ENCODE data around the gene SUB1.
"Not testable (repeated sequence)": the region's sequence is repeated elsewhere in the genome, so short reads cannot be mapped to it uniquely, and the experiment has no call there.

The SUB1 gene

GRCh38 chr5:32585446-32586275 is at the start of gene SUB1:
SUB1 (plus strand) TSS chr5:32585557; CDS start chr5:32588513, 2,956 bp downstream.
- Histone ChIP-seq H3K36me3 (ENCODE audit: control insufficient read depth in 2 of 2, insufficient read depth in 2 of 2, low read length in 2 of 2) (peaks cover 0 to 5% of the 10 kb centered on the region in 2 donors), H3K4me1 (ENCODE audit: control insufficient read depth, insufficient read depth, low read length) (peaks cover 6% of the 10 kb centered on the region), H3K27ac (ENCODE audit: low read length) (peak within 1 kb of the TSS; percentile 98), H3K27me3 (ENCODE audit: control insufficient read depth in 1 of 2, insufficient read depth in 2 of 2, low read length in 2 of 2) (no peaks in the 10 kb centered on the region), H3K9me3 (ENCODE audit: control insufficient read depth in 2 of 2, low read length in 2 of 2) (peaks cover 0 to 3% of the 10 kb centered on the region in 2 donors), H3K9ac (ENCODE audit: low read length in 2 of 2) (peak within 1 kb of the TSS; percentile 84 to 97), H3K4me3 (ENCODE audit: low read length in 2 of 2) (peak within 1 kb of the TSS; percentile 86 to 89)

- no peak overlapping the region for H3K27ac ChIP-seq (ENCODE audit: low read length)
- H3K36me3 ChIP-seq (ENCODE audit: control insufficient read depth in 2 of 2, insufficient read depth in 2 of 2, low read length in 2 of 2) = no peaks in the 10 kb centered on the region
These were observed 49.1 kb upstream of the SUB1 start for GRCh38 chr5:32536246-32536645.

GRCh38 chr5:32537437-32538029 is 47.8 kb upstream of the SUB1 start:
- H3K9me3 ChIP-seq (ENCODE audit: control insufficient read depth in 2 of 2, low read length in 2 of 2); H3K36me3 ChIP-seq (ENCODE audit: control insufficient read depth in 2 of 2, insufficient read depth in 2 of 2, low read length in 2 of 2); H3K9ac ChIP-seq (ENCODE audit: low read length in 2 of 2); H3K4me1 ChIP-seq (ENCODE audit: control insufficient read depth, insufficient read depth, low read length); H3K27me3 ChIP-seq (ENCODE audit: control insufficient read depth in 1 of 2, insufficient read depth in 2 of 2, low read length in 2 of 2); H3K27ac ChIP-seq (ENCODE audit: low read length); H3K4me3 ChIP-seq (ENCODE audit: low read length in 2 of 2): not testable (repeated sequence)

More at GRCh38 chr5:32536246-32536645, 49.1 kb upstream of the SUB1 start:
- H3K27me3 ChIP-seq (ENCODE audit: control insufficient read depth in 1 of 2, insufficient read depth in 2 of 2, low read length in 2 of 2) = no peaks in the 10 kb centered on the region
- H3K4me1 ChIP-seq (ENCODE audit: control insufficient read depth, insufficient read depth, low read length) = peaks cover 2% of the 10 kb centered on the region
- no peak overlapping the region for H3K9ac ChIP-seq (ENCODE audit: low read length in 2 of 2)
- H3K9me3 ChIP-seq (ENCODE audit: control insufficient read depth in 2 of 2, low read length in 2 of 2) = no peaks in the 10 kb centered on the region
- H3K4me3 ChIP-seq (ENCODE audit: low read length in 2 of 2) = no peak overlapping the region

- Histone ChIP-seq H3K27me3 (ENCODE audit: control insufficient read depth in 1 of 2, insufficient read depth in 2 of 2, low read length in 2 of 2) (no peaks in the 10 kb centered on the region), H3K4me1 (ENCODE audit: control insufficient read depth, insufficient read depth, low read length) (no peaks in the 10 kb centered on the region), H3K9ac (ENCODE audit: low read length in 2 of 2) (no peak overlapping the region), H3K36me3 (ENCODE audit: control insufficient read depth in 2 of 2, insufficient read depth in 2 of 2, low read length in 2 of 2) (no peaks in the 10 kb centered on the region), H3K4me3 (ENCODE audit: low read length in 2 of 2) (no peak overlapping the region), H3K9me3 (ENCODE audit: control insufficient read depth in 2 of 2, low read length in 2 of 2) (no peaks in the 10 kb centered on the region), H3K27ac (ENCODE audit: low read length) (no peak overlapping the region)
These were observed 47.3 kb upstream of the SUB1 start for GRCh38 chr5:32538031-32538547.

GRCh38 chr5:32539981-32540845 is 45.1 kb upstream of the SUB1 start:
- no peaks in the 10 kb centered on the region for H3K36me3 ChIP-seq (ENCODE audit: control insufficient read depth in 2 of 2, insufficient read depth in 2 of 2, low read length in 2 of 2)
- no peak overlapping the region for H3K27ac ChIP-seq (ENCODE audit: low read length)
- H3K9ac ChIP-seq (ENCODE audit: low read length in 2 of 2) = no peak overlapping the region
- H3K9me3 ChIP-seq (ENCODE audit: control insufficient read depth in 2 of 2, low read length in 2 of 2) = no peaks in the 10 kb centered on the region
- no peaks in the 10 kb centered on the region for H3K27me3 ChIP-seq (ENCODE audit: control insufficient read depth in 1 of 2, insufficient read depth in 2 of 2, low read length in 2 of 2)
- H3K4me3 ChIP-seq (ENCODE audit: low read length in 2 of 2) = no peak overlapping the region
- H3K4me1 ChIP-seq (ENCODE audit: control insufficient read depth, insufficient read depth, low read length) = no peaks in the 10 kb centered on the region

GRCh38 chr5:32541241-32541640 is 44.1 kb upstream of the SUB1 start:
- Histone ChIP-seq H3K36me3 (ENCODE audit: control insufficient read depth in 2 of 2, insufficient read depth in 2 of 2, low read length in 2 of 2) (no peaks in the 10 kb centered on the region), H3K4me3 (ENCODE audit: low read length in 2 of 2) (no peak overlapping the region), H3K4me1 (ENCODE audit: control insufficient read depth, insufficient read depth, low read length) (no peaks in the 10 kb centered on the region), H3K27ac (ENCODE audit: low read length) (no peak overlapping the region), H3K9me3 (ENCODE audit: control insufficient read depth in 2 of 2, low read length in 2 of 2) (no peaks in the 10 kb centered on the region), H3K9ac (ENCODE audit: low read length in 2 of 2) (no peak overlapping the region), H3K27me3 (ENCODE audit: control insufficient read depth in 1 of 2, insufficient read depth in 2 of 2, low read length in 2 of 2) (no peaks in the 10 kb centered on the region)

GRCh38 chr5:32542216-32543059 is 42.9 kb upstream of the SUB1 start:
- Histone ChIP-seq H3K4me3 (ENCODE audit: low read length in 2 of 2) (no peak overlapping the region), H3K36me3 (ENCODE audit: control insufficient read depth in 2 of 2, insufficient read depth in 2 of 2, low read length in 2 of 2) (no peaks in the 10 kb centered on the region), H3K4me1 (ENCODE audit: control insufficient read depth, insufficient read depth, low read length) (no peaks in the 10 kb centered on the region), H3K27me3 (ENCODE audit: control insufficient read depth in 1 of 2, insufficient read depth in 2 of 2, low read length in 2 of 2) (no peaks in the 10 kb centered on the region), H3K27ac (ENCODE audit: low read length) (no peak overlapping the region), H3K9ac (ENCODE audit: low read length in 2 of 2) (no peak overlapping the region), H3K9me3 (ENCODE audit: control insufficient read depth in 2 of 2, low read length in 2 of 2) (no peaks in the 10 kb centered on the region)

- Histone ChIP-seq H3K27ac (ENCODE audit: low read length) (no peak overlapping the region), H3K9ac (ENCODE audit: low read length in 2 of 2) (no peak overlapping the region), H3K27me3 (ENCODE audit: control insufficient read depth in 1 of 2, insufficient read depth in 2 of 2, low read length in 2 of 2) (no peaks in the 10 kb centered on the region), H3K9me3 (ENCODE audit: control insufficient read depth in 2 of 2, low read length in 2 of 2) (no peaks in the 10 kb centered on the region), H3K4me3 (ENCODE audit: low read length in 2 of 2) (no peak overlapping the region), H3K36me3 (ENCODE audit: control insufficient read depth in 2 of 2, insufficient read depth in 2 of 2, low read length in 2 of 2) (no peaks in the 10 kb centered on the region), H3K4me1 (ENCODE audit: control insufficient read depth, insufficient read depth, low read length) (no peaks in the 10 kb centered on the region)
These were observed 42.1 kb upstream of the SUB1 start for GRCh38 chr5:32543291-32543690.

GRCh38 chr5:32545102-32545800 is 40.1 kb upstream of the SUB1 start:
- Histone ChIP-seq H3K27ac (ENCODE audit: low read length) (no peak overlapping the region), H3K9ac (ENCODE audit: low read length in 2 of 2) (no peak overlapping the region), H3K27me3 (ENCODE audit: control insufficient read depth in 1 of 2, insufficient read depth in 2 of 2, low read length in 2 of 2) (no peaks in the 10 kb centered on the region), H3K36me3 (ENCODE audit: control insufficient read depth in 2 of 2, insufficient read depth in 2 of 2, low read length in 2 of 2) (no peaks in the 10 kb centered on the region), H3K4me1 (ENCODE audit: control insufficient read depth, insufficient read depth, low read length) (no peaks in the 10 kb centered on the region), H3K4me3 (ENCODE audit: low read length in 2 of 2) (no peak overlapping the region), H3K9me3 (ENCODE audit: control insufficient read depth in 2 of 2, low read length in 2 of 2) (no peaks in the 10 kb centered on the region)

Measured in stomach smooth muscle (tissue), 2 donors.